GM18502 (cell line): ENCODE results near the gene ADH7.
"Not testable (repeated sequence)": the region's sequence is repeated elsewhere in the genome, so short reads cannot be mapped to it uniquely, and the experiment has no call there.

ENCODE experiments used
- ATAC-seq: cut with Tn5 transposase; IDR thresholded peaks from one replicate; pipeline ENCODE4 v1.9.1; 2021; ENCODE audit warnings: mild to moderate bottlenecking; ENCODE audit not compliant: unreplicated experiment, poor library complexity

Gene ADH7

DNA sequence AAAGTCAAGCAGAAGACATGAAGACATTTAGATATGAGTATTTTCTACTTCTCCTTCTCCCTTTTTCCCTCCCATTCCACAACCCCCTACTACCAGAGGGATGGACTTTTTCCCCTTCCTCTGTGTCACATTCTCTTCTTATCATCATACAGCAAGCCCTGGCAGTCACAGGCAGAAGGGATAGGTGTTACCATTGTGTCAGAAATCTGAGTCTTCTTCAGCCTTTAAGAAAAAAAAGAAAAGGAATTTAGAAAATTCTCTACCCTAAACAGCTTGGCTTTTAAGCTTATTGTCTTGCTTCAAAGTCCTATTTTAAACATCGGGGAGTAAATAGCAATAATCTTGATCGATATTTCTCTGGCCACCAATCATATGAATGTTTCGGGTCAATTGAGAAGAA lies 51.7 kb downstream of the ADH7 start:
- no peak for ATAC-seq

GRCh38 chr4:99382745-99383360 lies 52.3 kb downstream of the ADH7 start:
- no peak for ATAC-seq

DNA sequence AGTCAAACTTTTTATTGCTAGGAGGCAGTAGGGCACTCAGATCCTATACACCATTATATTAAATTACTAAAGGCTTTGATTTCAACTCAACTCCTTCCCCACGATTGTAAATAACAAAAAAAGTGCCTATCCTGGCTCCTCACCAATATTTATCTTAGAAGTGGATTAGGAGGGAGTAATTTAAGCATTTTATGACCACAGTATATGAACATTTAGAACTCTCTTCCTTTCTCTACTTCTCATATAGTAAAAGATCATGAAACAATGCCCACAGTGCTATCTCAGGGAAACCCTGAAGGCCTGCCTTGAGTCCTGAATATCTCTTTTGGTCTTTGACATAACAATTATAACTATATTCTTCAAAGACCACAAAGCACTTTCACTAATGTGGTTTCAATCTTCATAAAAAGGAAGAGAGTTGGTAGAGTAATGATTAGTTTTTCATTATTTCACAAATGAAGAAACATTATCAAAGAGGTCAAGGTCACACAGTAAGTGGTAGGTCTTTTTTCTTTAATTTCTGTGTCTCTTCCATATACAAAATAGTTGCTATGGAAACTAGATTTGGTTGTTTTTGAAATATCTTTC lies 53.5 kb downstream of the ADH7 start:
- no peak for ATAC-seq

- no peak for ATAC-seq
These were observed 55.6 kb downstream of the ADH7 start for GRCh38 chr4:99379571-99379970.

- no peak for ATAC-seq
These were observed 56.3 kb downstream of the ADH7 start for GRCh38 chr4:99378876-99379275.

DNA sequence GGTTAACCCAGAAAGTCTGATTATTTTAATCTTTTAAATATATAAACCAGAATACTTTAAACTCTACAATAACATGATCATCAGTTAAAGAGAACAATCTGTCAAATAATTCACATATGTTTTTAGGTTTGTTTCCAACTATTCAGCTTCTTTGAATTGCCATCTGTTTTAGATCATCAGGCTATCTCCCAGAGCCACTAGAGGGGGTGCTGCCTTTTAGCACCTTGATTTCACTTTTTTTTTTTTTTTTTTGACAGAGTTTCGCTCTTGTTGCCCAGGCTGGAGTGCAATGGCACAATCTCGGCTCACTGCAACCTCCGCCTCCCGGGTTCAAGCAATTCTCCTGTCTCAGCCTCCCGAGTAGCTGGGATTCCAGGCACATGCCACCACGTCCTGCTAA lies 57.8 kb downstream of the ADH7 start:
- not testable (repeated sequence) for ATAC-seq

GRCh38 chr4:99372464-99372863 lies 62.7 kb downstream of the ADH7 start:
- ATAC-seq: not testable (repeated sequence)

- ATAC-seq: not testable (repeated sequence)
These were observed 67.3 kb downstream of the ADH7 start for GRCh38 chr4:99367817-99368216.

DNA sequence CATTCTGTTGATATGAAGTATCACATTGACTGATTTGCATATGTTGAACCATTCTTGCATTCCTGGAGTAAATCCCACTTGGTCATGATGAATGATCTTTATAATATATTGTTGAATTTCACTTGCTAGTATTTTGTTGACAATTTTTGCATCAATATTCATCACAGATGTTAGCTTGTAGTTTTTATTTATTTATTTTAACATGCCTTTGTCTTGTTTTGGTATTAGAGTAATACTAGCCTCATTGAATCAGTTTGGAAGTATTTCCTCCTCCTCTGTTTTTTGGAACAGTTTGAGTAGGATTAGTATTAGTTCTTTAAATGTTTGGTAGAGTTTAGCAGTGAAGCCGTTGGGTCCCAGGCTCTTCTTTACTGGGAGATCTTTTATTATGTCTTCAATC lies 68.7 kb downstream of the ADH7 start:
- ATAC-seq: no peak

GRCh38 chr4:99362768-99363167 lies 72.4 kb downstream of the ADH7 start:
- ATAC-seq: no peak
